GM12872 (cell line): ENCODE data around the gene PDZD8.

Experiments used
- TF ChIP-seq, protein P1 (sequence below): IDR thresholded peaks from 3 replicates; pipeline ENCODE4 v1.5.1; 2011; ENCODE audit warnings: low read depth, mild to moderate bottlenecking, low read length, moderate library complexity; ENCODE audit not compliant: insufficient read depth

Gene PDZD8

DNA sequence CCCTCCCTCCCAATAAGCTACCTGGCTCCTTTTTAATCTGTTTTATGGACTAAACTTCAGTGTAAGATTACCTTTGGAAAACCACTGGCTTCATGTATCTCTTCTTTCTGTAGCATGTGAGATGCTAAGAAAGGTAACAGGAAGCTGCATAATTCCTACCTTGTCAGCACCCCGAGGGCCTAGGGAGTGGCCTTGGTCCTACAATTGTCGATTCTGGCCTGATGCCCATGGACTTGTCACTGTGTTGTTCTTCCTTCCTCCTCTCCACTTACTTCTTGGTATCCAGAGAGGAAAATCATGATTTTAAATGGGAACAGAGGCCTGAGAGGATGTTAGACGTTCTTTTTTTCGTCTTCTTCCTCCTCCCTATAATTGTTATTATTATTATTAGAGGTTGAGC is 42.9 kb upstream of the PDZD8 start:
- TF ChIP-seq, protein P1, sequence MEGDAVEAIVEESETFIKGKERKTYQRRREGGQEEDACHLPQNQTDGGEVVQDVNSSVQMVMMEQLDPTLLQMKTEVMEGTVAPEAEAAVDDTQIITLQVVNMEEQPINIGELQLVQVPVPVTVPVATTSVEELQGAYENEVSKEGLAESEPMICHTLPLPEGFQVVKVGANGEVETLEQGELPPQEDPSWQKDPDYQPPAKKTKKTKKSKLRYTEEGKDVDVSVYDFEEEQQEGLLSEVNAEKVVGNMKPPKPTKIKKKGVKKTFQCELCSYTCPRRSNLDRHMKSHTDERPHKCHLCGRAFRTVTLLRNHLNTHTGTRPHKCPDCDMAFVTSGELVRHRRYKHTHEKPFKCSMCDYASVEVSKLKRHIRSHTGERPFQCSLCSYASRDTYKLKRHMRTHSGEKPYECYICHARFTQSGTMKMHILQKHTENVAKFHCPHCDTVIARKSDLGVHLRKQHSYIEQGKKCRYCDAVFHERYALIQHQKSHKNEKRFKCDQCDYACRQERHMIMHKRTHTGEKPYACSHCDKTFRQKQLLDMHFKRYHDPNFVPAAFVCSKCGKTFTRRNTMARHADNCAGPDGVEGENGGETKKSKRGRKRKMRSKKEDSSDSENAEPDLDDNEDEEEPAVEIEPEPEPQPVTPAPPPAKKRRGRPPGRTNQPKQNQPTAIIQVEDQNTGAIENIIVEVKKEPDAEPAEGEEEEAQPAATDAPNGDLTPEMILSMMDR = no peak

DNA sequence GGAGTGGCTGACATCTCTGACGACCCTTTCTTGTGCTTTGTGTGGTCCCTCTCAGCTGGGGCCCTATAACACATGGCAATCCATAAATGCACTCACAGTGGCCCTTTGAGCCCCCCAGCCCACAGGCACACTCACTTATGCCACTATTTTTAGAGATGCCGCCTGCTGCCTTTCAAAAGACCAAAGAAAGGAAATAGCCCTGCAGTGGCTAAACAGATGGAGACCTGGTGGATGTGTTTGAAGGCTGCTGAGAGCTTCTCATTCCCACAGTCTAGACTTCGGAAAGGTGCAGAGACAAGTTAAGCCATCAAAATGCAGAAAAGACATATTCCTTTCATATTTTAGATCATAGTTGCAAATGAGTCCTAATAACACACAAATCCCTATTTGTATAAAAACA is 42.0 kb upstream of the PDZD8 start:
- TF ChIP-seq, protein P1 = no peak

DNA sequence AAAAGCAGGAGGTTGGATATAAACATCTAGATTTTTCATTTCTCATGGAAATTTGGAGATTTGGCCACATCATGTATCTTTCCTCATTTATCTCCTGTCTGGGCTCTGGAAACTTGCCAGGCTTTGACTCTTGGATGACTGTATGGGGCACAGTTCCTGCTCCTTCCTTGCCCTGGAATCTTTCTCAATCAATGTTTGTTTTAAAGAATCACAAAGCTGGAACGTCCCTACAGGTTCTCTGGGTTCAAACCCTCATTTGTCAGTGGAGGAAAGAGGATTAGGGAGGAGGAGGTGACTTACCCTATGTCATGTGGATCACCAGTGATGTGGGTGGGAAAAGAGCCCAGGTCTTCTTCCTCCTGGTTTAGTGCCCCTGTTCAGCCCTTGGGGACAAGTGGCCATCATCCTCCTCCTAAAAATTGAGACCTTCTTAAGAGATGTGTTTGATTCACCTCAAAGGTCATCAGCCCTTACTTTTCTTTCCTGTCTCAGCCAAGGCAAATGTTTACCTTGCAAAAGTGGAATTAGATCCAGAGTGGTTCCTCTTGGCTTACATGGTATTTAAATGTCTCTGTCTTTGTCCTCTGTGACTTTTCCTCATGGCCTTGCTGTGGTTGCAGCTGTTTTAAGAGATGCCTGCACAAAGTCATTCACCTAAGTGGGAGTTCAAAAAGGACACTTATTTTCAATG is 38.8 kb upstream of the PDZD8 start:
- TF ChIP-seq, protein P1 = no peak

DNA sequence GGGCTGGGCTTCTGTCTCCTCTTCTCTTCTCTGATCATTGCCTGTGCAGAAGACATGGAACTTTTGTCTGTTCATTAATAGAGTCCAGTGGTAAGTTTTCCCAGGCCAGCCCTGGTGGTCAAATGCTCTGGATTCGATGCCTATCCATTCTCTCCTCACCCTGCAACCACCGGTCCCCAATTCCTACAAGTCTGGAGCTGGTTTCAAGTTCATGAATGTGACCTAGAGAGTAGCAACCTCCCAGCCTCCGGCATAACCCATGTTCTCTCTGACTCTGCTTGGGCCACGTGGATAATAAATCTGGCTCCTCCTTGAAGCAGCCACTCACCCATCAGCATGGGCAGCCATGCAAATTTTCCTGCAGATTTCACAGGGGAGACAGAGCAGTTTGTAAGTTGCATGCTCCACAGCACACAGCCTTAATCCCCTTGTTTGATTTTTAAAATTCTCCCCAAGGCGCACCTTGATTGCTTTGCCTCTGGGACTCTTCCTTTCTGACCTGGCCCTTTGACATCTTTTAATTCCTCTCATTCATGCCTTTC is 37.3 kb upstream of the PDZD8 start:
- TF ChIP-seq, protein P1 = no peak

DNA sequence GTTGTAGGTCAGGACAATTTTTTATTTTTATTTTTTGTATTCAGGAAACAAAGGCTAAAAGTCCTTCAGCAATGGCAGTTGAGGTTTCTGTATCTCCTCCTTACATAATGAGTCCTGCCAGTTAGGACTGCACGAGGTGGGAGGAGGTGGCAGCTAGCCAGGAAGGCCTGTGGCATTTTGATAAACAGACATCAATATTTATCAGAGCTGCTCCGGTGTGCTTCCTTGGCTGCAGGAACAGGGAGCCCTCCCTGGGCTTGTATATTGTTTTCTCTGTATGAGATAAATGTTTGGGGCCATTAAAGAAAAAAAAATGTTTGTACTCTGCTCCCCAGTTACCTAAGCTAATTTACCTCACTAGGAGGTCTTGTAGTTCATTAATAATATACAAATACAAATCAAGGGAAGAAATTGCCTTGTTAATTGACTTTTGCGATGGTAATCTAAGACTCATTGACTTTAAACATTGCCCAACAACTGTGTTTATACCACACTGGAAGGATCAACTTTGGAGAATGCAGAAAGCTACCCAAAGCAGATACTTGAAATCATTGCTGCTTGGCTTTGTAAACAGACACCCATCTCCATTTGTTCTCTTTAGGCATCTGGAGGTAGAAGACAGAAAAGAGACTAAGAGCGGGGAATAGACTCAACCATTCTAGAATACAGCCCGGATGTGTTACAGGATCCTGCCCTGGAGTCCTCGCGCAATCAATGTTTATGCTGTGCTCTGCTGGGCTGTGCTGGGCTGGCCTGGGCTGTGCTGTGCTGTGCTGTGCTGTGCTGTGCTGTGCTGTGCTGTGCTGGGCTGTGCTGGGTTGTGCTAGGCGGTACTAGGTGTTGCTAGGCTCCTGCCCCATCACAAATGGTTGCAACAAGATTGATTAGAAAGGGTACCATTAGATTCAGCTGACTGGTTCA is 36.5 kb upstream of the PDZD8 start:
- TF ChIP-seq, protein P1 = no peak

DNA sequence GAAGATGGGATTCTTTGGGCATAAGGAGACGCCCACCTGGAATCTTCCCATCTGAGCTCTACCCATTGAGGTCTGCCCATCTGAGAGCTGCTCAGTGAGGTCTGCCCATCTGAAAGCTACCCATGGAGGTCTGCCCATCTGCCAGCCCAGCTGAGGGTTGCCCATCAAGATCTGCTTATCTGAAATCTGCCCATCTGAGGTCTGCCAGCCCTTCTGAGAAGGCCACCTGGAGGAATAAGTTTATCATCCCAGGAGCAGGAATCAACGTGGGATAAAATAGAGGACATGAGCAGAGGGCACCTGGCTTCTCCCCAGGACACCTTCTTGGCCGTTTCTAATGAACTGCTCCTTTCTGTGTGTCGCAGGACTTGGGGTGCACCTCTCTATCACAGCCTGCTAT is 35.3 kb upstream of the PDZD8 start:
- TF ChIP-seq, protein P1 = no peak

DNA sequence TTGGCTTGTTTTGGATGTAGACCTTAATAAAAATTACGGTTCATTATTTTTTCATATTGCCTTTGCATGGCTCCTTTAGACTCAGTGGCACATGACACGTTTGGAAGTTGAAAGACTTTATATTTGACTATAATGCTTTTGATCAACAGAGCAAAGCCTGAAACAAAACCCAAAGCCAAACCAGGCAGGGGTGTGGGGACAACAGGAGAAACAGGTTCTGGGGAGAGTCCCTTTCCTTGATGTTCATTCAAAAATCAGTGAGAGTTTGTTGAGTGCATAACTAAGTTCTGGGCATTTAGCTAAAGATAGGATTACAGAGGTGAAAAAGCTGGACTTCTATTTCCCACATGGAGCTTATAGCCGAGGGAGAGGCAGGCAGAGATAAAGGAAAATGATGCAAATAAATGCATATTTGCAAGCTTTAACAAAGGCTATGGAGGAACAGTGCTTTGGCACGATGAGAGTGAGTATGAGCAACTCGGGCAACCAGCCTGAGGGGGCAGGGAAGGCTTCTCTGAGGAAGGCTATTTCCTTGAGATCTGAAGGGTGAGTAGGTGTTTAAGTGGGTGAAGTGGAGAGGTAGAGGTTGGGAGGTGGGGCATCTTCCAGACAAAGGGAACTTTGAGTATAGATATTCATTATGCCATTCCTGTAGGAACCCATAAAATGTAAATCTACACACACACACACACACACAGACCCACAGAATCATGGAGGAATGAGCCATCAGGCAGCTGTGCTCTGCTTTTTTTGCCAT is 34.5 kb upstream of the PDZD8 start:
- TF ChIP-seq, protein P1 = no peak
